HEK293T (cell line): ENCODE measurements around the gene CACNB1.

ENCODE experiments used
- CTCF ChIA-PET: fragments of 350-600 bp; formaldehyde crosslinking; extraction: SDS; loops from one replicate; lab custom pipeline; 2021; ENCODE audit warnings: antibody characterized with exemption, inconsistent platforms; lab: Yijun Ruan, JAX
- POLR2A ChIA-PET: fragments of 350-600 bp; formaldehyde crosslinking; extraction: SDS; loops from one replicate; lab custom pipeline; 2020; ENCODE audit warnings: antibody characterized with exemption, inconsistent platforms; lab: Yijun Ruan, JAX
- DNase-seq: peaks from one replicate; pipeline ENCODE4 v3.0.0; 2012; ENCODE audit warnings: mixed read lengths; ENCODE audit errors: extremely low spot score
- ARNT ChIP-seq: fragments of 450-650 bp; IDR thresholded peaks from 2 replicates; pipeline ENCODE4 v1.6.1; 2017; ENCODE audit warnings: mild to moderate bottlenecking
- BHLHE40 ChIP-seq: fragments of 450-650 bp; IDR thresholded peaks from 2 replicates; pipeline ENCODE4 v1.6.1; 2016; ENCODE audit warnings: mild to moderate bottlenecking, moderate library complexity, borderline replicate concordance
- CTBP1 ChIP-seq: fragments of 450-650 bp; IDR thresholded peaks from 2 replicates; pipeline ENCODE4 v1.6.1; 2016; ENCODE audit warnings: borderline replicate concordance
- ELF4 ChIP-seq: fragments of 450-650 bp; IDR thresholded peaks from 2 replicates; pipeline ENCODE4 v1.6.1; 2017; ENCODE audit warnings: antibody characterized with exemption
- FOXA1 ChIP-seq: fragments of 450-650 bp; IDR thresholded peaks from 2 replicates; pipeline ENCODE4 v1.6.1; 2016; ENCODE audit warnings: mild to moderate bottlenecking
- FOXK2 ChIP-seq: fragments of 450-650 bp; IDR thresholded peaks from 2 replicates; pipeline ENCODE4 v1.6.1; 2016; ENCODE audit warnings: mild to moderate bottlenecking
- FOXM1 ChIP-seq: fragments of 450-650 bp; IDR thresholded peaks from 2 replicates; pipeline ENCODE4 v1.6.1; 2017; ENCODE audit warnings: mild to moderate bottlenecking, borderline replicate concordance
- HDGF ChIP-seq: fragments of 450-650 bp; IDR thresholded peaks from 2 replicates; pipeline ENCODE4 v1.6.1; 2017; ENCODE audit warnings: antibody characterized with exemption, borderline replicate concordance
- L3MBTL2 ChIP-seq: fragments of 450-650 bp; conservative IDR thresholded peaks from 2 replicates; pipeline ENCODE4 v1.6.1; 2016; ENCODE audit warnings: mild to moderate bottlenecking
- LEF1 ChIP-seq: fragments of 450-650 bp; IDR thresholded peaks from 2 replicates; pipeline ENCODE4 v1.6.1; 2017; ENCODE audit warnings: mild to moderate bottlenecking, borderline replicate concordance
- NFRKB ChIP-seq: fragments of 450-650 bp; IDR thresholded peaks from 2 replicates; pipeline ENCODE4 v1.6.1; 2016; ENCODE audit warnings: mild to moderate bottlenecking, moderate library complexity
- SP1 ChIP-seq: fragments of 450-650 bp; IDR thresholded peaks from 2 replicates; pipeline ENCODE4 v1.6.1; 2017
- SUZ12 ChIP-seq: fragments of 450-650 bp; IDR thresholded peaks from 2 replicates; pipeline ENCODE4 v1.6.1; 2016; ENCODE audit warnings: mild to moderate bottlenecking
- TARDBP ChIP-seq: fragments of 450-650 bp; IDR thresholded peaks from 2 replicates; pipeline ENCODE4 v1.6.1; 2016
- ZNF384 ChIP-seq: fragments of 450-650 bp; IDR thresholded peaks from 2 replicates; pipeline ENCODE4 v1.6.1; 2016
- TF ChIP-seq, protein P1 (sequence below): fragments of 450-650 bp; IDR thresholded peaks from 2 replicates; pipeline ENCODE4 v1.6.1; 2016

Gene CACNB1

GRCh38 chr17:39213852-39214251 is 16.4 kb upstream of the CACNB1 start:
- DNase-seq: no peak
- ChIA-PET CTCF (interaction anchor here (2.2 kb wide), 1 partner anchor 22 kb away, joined by 7 read pairs; no protein-coding TSS in a partner anchor), POLR2A (interaction anchor here (4.3 kb wide), 1 partner anchor 14 kb away, joined by 24 read pairs; the partner anchor contains the start of gene RPL19)
- no peak for TF ChIP-seq FOXA1
- no peak for TF ChIP-seq BHLHE40

- no peak for DNase-seq
- ChIA-PET CTCF (interaction anchor here (2.2 kb wide), 1 partner anchor 23 kb away, joined by 7 read pairs; no protein-coding TSS in a partner anchor), POLR2A (interaction anchor here (4.3 kb wide), 1 partner anchor 13 kb away, joined by 24 read pairs; the partner anchor contains the start of gene RPL19)
- TF ChIP-seq FOXM1 (no peak), LEF1 (no peak), CTBP1 (no peak), SP1 (no peak), ARNT (no peak), TARDBP (no peak), ZNF384 (no peak)
Observed at GRCh38 chr17:39212841-39213480, 15.5 kb upstream of the CACNB1 start.

DNA sequence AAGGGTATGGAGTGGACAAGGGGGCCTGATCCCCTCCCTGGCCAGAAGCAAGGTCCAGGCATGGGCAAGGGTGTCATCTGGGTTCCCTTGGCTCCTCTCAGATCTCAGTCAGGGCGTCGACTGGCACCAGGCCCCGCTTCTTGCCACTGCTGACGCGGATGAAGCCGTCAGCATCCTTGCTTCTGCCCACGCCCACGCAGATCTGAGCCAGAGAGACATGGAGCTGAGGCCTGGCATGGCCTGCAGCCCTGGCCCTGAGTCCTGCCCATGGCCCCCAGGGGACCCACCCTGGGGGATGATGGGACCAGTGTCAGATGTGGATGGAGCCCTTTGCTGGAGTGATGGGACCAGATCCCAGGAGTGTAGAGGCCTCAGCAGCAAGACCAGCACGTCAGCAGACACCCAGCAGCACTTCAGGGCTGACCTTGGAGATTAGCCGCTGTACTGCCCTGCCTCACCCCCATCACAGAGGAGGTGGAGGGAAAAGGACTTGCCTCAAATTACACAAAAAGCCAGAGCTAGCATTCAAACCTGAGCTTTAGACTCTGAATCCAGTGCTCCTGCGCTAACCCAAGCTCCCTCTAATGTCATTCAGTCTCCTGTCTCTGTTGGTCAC is 14.8 kb upstream of the CACNB1 start:
- POLR2A ChIA-PET: interaction anchor here (4.3 kb wide), 1 partner anchor 12 kb away, joined by 24 read pairs; the partner anchor contains the start of gene RPL19
- no peak for TF ChIP-seq LEF1
- TF ChIP-seq ELF4: no peak
- no peak for TF ChIP-seq SP1
- no peak for TF ChIP-seq CTBP1
- TF ChIP-seq ZNF384: no peak
- TF ChIP-seq, protein P1, sequence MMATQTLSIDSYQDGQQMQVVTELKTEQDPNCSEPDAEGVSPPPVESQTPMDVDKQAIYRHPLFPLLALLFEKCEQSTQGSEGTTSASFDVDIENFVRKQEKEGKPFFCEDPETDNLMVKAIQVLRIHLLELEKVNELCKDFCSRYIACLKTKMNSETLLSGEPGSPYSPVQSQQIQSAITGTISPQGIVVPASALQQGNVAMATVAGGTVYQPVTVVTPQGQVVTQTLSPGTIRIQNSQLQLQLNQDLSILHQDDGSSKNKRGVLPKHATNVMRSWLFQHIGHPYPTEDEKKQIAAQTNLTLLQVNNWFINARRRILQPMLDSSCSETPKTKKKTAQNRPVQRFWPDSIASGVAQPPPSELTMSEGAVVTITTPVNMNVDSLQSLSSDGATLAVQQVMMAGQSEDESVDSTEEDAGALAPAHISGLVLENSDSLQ: no peak
- TF ChIP-seq HDGF: no peak
- no peak for TF ChIP-seq ARNT
- TF ChIP-seq FOXK2: no peak
- no peak for TF ChIP-seq BHLHE40
- CTCF ChIA-PET: no interaction called here
- DNase-seq: no peak

DNA sequence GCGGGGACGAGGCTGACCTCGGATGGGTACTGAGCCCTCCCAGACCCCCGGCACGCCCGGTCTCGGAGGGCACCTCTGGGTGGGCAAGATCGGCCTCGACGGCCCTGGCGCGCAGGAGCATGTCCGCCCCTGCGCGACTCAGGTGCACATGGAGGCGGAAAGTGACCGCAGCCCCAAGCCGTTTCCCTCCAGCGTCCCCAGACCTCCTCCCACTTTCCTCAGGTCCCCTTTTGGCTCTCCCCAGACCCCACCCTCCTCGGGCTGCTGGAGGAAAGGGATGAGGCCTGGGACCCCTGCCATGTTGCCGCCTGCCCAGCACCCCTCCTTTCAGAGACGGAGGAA is 12.6 kb upstream of the CACNB1 start:
- ChIA-PET POLR2A (interaction anchor here (1.0 to 2.8 kb wide), 2 partner anchors 10 to 191 kb away, joined by 3 to 17 read pairs; partner anchors contain the start of genes FBXL20 and RPL19), CTCF (no interaction called here)
- TF ChIP-seq BHLHE40 (no peak), HDGF (no peak), FOXA1 (no peak), NFRKB (no peak), TARDBP (no peak), SP1 (no peak), FOXM1 (no peak), ARNT (no peak)
- TF ChIP-seq, protein P1: no peak
- no peak for DNase-seq

GRCh38 chr17:39209317-39210092 is 12.0 kb upstream of the CACNB1 start:
- ChIA-PET POLR2A (interaction anchor here (1.0 to 2.8 kb wide), 3 partner anchors 10 to 192 kb away, joined by 3 to 17 read pairs (median 4); partner anchors contain the start of genes FBXL20 and RPL19), CTCF (interaction anchor here (0.5 to 5.0 kb wide), 6 partner anchors 9 to 36 kb away, joined by 3 to 96 read pairs (median 22); partner anchors contain the start of gene RPL19)
- TF ChIP-seq HDGF: no peak
- DNase-seq: no peak

DNA sequence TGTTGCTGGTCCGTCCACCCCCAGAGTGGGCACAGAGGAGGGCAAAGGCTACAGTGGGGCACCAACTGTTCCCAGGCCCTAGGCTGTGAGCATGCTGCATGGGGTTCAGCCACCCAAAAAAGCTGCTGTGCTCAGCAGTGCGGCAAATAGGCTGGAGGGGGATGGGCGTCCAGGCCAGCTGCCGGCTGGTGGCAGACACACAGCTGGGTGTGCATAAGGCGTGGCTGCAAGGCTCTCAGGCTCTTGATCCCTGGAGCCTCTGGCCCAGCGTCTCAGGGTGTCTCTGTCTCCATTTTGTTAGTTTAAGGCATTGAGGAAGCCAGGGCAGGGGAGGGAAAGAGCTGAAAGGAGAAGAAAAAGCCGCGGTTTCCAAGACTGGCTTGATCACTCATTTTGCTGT is 11.4 kb upstream of the CACNB1 start:
- DNase-seq: no peak
- ChIA-PET CTCF (interaction anchor here (0.5 to 5.0 kb wide), 6 partner anchors 9 to 36 kb away, joined by 3 to 96 read pairs (median 22); partner anchors contain the start of gene RPL19), POLR2A (interaction anchor here (1.0 to 2.8 kb wide), 3 partner anchors 9 to 192 kb away, joined by 3 to 17 read pairs (median 4); partner anchors contain the start of genes FBXL20 and RPL19)
- TF ChIP-seq LEF1 (no peak), CTBP1 (no peak), HDGF (no peak), ELF4 (no peak), ZNF384 (no peak), BHLHE40 (no peak), FOXA1 (no peak), SP1 (no peak), ARNT (no peak)

GRCh38 chr17:39208136-39208535 is 10.7 kb upstream of the CACNB1 start:
- TF ChIP-seq TARDBP (no peak), FOXK2 (no peak), CTBP1 (no peak), SUZ12 (no peak), LEF1 (no peak), ARNT (no peak), L3MBTL2 (no peak), BHLHE40 (no peak), SP1 (no peak), FOXM1 (no peak), NFRKB (no peak)
- TF ChIP-seq, protein P1: no peak
- CTCF ChIA-PET: interaction anchor here (0.7 to 5.0 kb wide), 5 partner anchors 8 to 988 kb away, joined by 3 to 96 read pairs (median 40); partner anchors contain the start of gene RPL19
- DNase-seq: no peak
- POLR2A ChIA-PET: interaction anchor here (0.6 to 2.8 kb wide), 2 partner anchors 8 to 36 kb away, joined by 3 to 17 read pairs; partner anchors contain the start of gene RPL19
